HG02943 (cell line): Measurements from ENCODE around the gene BDKRB1.
"Not testable (repeated sequence)": the region's sequence is repeated elsewhere in the genome, so short reads cannot be mapped to it uniquely, and the experiment has no call there.

Experiments
- ATAC-seq: cut with Tn5 transposase; IDR thresholded peaks from one replicate; pipeline ENCODE4 v1.9.1; 2021; ENCODE audit warnings: mild to moderate bottlenecking, low read depth, moderate library complexity; ENCODE audit not compliant: unreplicated experiment

BDKRB1 gene

GRCh38 chr14:96232506-96232905 lies 23.5 kb upstream of the BDKRB1 start:
- no peak for ATAC-seq

GRCh38 chr14:96233661-96234060 lies 22.3 kb upstream of the BDKRB1 start:
- ATAC-seq, result no peak

DNA sequence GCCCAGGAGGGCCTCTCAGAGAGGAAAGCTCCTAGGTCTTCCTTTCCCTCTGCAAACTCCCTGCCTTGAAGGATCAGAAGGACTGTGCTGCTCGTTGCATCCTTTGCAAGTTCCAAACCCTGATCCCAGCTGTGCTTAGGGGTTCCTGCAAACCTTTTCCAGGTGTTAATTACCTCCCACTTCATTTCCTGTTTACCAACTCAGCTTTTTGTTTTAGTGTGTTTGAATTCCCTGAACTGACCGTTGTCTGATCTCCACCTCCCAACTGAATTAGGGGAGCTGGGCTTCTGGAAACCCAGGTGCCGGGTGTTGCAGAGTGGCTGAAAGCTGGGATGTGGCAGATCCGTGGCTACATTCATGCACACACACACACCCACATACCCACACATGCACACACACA lies 20.6 kb upstream of the BDKRB1 start:
- ATAC-seq, result no peak

- no peak for ATAC-seq
Observed at GRCh38 chr14:96237641-96238040, 18.4 kb upstream of the BDKRB1 start.

DNA sequence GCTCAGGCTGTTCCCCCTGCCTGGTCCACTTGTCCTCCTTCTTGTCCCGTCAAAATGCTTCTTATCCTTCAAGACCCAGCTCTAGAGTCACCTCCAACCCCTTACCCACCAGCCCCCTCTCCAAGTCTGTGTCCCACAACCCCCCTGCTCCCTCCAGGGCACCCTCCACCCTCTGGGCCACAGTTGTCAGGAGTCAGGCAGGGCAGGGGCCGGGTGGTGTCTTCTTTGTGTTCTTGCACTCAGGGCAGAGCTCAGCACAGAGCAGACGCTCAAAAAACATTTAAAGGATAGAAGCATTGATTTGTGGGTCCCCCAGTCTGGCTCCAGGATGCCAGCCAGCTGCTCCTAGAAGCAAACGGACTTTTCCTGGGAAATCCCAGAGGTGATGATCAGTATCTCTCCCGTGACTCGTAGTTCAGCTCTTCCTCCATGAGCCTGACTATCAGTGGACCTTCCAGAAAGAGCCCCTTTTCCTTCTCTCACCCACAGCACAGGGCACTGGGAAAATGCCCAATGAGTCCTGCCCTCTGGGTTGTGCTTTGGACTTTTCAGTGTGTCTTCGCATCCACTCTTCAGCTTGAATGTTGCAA lies 17.2 kb upstream of the BDKRB1 start:
- ATAC-seq, result no peak

- no peak for ATAC-seq
Observed at GRCh38 chr14:96239711-96240141, 16.3 kb upstream of the BDKRB1 start.

DNA sequence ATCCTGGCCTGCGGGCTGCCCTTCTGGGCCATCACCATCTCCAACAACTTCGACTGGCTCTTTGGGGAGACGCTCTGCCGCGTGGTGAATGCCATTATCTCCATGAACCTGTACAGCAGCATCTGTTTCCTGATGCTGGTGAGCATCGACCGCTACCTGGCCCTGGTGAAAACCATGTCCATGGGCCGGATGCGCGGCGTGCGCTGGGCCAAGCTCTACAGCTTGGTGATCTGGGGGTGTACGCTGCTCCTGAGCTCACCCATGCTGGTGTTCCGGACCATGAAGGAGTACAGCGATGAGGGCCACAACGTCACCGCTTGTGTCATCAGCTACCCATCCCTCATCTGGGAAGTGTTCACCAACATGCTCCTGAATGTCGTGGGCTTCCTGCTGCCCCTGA lies 15.4 kb upstream of the BDKRB1 start:
- ATAC-seq, result no peak

GRCh38 chr14:96242126-96242525 lies 13.9 kb upstream of the BDKRB1 start:
- ATAC-seq, result no peak

DNA sequence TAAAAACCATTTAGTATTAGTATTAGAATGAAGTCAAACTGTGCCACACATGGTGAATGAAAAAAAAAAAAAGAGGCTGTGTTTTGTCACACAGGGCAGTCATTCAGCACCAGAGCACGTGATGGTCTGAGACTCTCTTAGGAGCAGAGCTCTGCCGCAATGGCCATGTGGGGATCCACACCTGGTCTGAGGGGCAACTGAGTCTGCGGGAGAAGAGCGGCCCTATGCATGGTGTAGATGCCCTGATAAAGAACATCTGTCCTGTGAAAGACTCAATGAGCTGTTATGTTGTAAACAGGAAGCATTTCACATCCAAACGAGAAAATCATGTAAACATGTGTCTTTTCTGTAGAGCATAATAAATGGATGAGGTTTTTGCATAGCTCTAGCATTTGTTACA lies 12.2 kb upstream of the BDKRB1 start:
- ATAC-seq, result no peak

- not testable (repeated sequence) for ATAC-seq
Observed at GRCh38 chr14:96245074-96245473, 10.9 kb upstream of the BDKRB1 start.

DNA sequence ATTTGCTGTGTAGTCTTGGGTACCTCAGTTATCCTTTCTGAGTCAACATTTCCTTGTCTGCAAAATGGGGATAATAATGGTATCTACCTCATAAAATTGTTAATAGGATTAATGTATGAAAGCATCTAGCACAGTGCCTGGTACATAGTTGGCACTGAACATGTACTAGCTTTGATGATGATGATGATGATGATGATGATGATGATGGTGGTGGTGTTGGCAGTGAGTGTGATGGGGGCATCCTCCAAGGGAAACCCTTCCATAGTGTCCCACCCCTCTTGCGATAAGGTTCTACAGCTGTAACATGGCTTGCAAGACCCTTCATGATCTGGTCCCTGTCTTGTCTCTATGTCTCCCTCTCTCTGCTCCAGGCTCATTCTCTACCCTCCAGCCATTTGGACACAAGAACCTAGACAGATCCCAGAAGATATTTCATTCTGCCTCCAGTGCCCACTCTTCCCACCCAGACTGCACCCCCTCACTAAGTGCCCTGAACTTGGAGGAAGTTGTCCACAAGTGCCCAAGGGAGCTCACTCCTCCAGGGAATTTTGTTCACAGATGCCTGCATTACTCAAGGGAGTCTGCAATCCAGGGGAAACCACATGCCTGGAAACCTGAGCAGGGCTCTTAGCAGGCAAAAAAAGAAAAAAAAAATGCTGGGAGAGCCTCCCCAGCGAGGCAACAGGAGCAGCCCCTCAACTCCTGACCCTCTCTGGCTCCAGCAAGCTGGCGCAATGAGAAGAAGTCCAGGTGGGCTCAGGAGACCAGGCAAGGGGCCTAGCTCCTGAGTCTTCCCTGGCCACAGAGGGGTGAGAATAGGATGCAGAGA lies 10.1 kb upstream of the BDKRB1 start:
- ATAC-seq, result no peak

DNA sequence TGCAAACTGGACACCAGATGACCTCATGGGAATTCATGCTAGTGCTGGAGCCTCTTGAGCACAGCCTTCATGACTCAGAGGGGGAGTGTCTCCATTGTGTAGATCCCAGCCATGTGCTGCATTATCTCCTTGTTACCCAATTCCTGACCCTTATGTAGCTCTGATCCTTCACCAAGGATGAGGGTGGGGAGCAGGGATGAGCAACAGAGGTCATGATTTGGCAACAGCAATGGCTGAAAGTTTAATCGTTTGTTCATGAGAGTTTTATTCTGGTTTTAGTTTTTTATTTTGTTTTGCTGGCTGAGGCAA lies 9.5 kb upstream of the BDKRB1 start:
- ATAC-seq, result no peak

DNA sequence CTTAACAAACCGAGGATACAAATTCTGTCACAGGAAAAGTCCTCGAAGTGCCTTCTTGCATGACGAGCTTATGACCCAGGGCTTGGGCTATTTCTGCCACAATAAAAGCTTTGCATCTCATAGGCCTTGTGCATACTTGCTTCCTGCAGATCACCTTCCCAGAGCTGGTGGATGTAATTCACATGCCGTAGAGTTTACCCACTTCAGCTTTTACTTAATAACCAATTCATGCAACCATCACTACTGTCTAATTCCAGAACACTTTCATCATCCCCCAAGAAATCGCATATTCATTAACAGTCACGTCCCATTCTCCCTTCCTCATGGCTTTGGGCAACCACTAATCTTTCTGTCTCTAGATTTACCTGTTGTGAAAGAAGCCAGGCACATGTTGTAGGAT lies 9.0 kb upstream of the BDKRB1 start:
- no peak for ATAC-seq

DNA sequence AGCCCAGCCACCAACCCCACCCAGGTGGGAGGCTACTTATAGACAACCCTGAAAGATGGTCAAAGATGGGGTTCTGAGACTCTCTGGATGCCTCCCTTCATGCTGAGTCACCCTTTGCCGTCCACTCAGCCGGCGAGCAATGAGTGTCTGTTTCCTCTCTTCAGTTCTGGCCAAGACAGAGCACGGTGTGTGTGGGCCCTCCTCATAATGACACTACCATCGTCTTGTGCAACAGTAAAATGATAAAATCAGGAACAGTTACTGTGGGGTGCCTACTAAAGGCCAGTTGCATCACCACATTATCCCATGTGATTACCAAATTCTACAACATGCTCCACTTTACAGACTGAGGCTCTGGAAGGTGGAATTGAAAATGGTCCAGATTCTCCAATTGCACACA lies 7.0 kb upstream of the BDKRB1 start:
- no peak for ATAC-seq

GRCh38 chr14:96250485-96250884 lies 5.5 kb upstream of the BDKRB1 start:
- no peak for ATAC-seq

GRCh38 chr14:96251656-96252155 lies 4.3 kb upstream of the BDKRB1 start:
- ATAC-seq, result no peak

- no peak for ATAC-seq
Observed at GRCh38 chr14:96252323-96252998, 3.5 kb upstream of the BDKRB1 start.

DNA sequence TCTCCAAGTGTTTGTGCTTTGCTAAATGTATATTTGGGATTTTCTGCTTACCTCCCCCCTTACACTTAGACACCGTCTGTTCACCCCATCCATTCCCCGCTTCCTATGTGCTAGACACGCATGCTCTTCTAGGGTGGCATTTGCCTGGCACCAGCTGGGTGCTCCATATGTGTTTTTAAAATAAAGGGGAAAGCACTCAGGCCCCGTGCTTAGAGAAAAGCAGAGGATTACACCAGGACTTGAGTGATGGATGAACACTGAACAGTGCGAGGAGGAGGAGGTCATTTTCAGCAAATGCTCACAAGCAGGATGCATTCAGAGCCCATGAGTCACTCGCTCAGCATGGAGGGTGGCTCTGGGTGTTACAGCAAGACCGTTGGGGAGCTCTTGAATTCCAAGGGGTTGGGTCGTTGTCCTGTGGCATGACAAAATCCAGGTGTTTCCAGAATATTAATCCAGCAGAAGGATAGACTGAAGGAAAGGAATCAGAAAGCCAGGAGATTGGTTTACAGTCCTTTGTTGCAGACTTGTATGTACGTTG lies 2.9 kb upstream of the BDKRB1 start:
- ATAC-seq, result no peak

GRCh38 chr14:96254687-96255086 lies 1.3 kb upstream of the BDKRB1 start:
- ATAC-seq, result no peak

DNA sequence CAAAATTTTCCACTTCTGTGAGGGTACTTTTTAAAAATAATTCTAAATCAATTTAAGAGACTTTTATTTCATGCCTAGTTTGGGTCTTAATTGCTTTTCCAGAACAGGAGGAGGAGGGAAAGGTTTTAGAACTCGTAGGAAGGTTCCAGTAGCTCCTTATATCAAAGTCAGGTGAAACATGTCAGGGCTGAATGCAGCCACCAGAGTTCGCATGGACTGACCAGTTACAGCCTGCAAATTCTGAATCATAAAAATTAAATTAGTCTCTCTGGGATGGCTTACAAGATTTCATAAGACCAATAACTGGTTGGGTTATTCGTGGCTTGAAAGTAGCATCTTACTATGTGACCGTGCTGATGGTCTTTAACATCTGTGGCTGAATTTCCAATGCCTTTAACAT lies 397 bp downstream of the BDKRB1 start:
- ATAC-seq, result no peak

- no peak for ATAC-seq
Observed at GRCh38 chr14:96257056-96257455, 1.0 kb downstream of the BDKRB1 start.
